Stimulated activated CD8-positive, alpha-beta memory T cell treated with anti-CD3 and anti-CD28 coated beads, Interleukin-15, amount 100 ng/mL, for 1 hour (primary cell): ENCODE results near the gene PTPRM.

Source experiments
- DNase-seq: peaks from one replicate; pipeline ENCODE4 v3.0.0-alpha.2; 2020; ENCODE audit warnings: low read depth

The PTPRM gene

DNA sequence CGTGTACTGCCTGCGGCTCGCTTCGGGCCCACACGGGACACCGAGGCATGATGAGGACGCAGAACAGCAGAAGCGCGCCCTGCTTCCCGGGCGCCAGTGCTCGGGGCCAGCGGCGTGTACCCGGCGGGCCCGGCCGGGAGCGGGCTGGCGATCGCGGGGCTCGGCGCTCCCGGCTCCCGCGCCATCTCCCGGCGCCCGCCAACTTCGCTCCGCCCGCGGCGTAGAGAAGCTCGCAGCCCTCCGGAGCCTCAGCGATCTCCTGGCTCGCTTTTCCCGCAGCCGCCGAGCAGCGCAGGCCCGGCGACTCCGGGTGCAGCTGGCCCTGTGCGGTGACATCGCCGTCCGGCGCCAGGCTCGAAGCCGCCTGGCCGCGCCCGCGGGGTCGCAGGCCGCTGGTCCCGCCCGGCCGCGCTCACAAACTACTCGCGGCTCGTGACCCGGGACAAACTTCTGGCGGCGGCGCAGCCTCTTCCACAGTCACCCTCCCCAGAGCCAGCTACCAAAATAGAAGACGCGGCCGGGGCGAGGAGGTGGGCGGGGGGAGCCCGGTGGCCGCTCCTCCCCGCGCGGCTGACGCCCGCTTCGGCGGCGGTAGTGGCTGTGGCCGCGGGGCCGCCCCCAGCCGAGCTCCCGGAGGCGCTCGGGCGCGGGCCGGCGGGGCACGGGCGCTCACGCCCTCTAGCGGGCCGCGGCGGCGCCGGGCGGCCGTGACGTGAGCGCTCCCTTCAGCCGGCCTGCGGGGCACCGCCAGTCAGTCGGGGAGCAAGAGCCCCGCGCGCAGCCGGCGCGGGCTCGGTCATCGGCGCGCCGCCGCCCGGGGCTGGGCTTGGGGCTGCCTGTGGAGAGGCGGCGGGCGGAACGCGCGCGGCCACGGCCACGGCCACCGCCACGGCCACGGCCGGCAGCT lies at the start of gene PTPRM:
TSS of gene PTPRM (plus strand) at position 750 of the 907 bp plus-strand sequence. CDS start 503 bp downstream, outside the sequence.
- no peak for DNase-seq

DNA sequence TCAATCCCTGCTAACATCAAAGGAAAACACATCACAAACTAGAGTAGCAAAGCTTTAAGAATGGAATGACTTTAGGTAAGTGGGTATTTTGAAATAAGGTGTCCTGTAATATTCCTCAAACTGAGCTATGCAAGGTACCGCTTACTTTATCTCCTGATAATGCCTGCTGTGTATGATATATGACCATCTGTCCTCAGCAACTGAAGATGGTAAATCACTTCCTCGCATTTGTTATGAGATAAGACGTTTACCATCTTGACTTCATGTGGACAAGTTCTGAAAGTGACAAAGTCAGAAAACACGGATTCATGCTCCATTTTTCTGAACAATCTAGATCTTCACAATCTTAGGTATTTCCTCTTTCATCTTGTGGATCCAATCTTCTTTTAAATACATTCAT lies 49.3 kb upstream of the PTPRM start:
- DNase-seq, result no peak

- DNase-seq, result no peak
Measured at GRCh38 chr18:7520200-7520785, 46.8 kb upstream of the PTPRM start.

DNA sequence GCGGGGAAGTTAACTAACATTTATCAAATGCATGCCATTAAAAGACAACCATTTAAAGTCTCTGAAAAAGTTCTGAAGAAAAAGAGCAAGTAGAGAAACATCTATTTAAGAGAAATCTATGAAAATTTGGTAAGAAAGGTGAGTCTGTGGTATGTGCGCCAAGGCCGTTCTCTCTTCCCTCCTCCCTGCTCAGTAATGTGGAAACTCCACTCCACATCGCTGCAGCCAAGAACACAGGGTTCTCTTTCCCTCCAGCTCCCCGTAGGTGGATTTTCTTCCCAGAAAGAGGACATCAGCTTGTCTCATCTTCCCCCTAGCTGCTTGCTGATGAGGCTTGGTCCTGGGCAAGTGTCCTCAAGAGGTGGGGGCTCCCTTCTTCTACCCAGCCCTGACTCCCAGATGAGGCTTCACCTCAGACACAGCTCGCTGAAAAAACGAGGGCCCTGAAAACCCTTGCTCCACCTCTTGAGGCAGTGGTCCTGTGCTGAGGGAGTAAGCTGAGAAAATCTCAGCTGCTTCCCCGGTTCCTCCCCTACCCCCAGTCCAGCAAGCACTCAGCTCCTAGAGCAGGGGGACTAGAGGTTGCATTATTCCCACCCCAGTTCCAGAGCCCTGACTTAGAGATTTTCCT lies 45.8 kb upstream of the PTPRM start:
- no peak for DNase-seq

DNA sequence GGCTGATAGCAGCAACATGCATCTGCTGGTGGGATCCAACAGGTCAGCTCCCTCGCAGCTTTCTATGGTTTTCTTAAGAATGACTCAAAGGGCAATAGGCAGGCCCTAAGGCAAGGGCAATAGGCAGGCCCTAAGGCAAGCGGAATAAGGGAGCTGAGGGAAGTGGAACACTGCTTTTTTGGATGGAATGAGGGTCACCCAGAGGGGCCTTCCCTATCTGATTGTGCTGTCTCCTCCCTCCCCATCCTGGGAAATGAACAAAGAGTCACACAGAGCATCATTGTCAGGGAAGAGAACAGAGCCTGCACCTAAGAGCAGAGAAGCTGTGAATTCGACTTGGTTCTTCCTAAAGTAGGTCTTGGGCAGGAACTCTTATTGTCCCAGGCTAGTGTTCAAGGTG lies 43.3 kb upstream of the PTPRM start:
- DNase-seq, result no peak

DNA sequence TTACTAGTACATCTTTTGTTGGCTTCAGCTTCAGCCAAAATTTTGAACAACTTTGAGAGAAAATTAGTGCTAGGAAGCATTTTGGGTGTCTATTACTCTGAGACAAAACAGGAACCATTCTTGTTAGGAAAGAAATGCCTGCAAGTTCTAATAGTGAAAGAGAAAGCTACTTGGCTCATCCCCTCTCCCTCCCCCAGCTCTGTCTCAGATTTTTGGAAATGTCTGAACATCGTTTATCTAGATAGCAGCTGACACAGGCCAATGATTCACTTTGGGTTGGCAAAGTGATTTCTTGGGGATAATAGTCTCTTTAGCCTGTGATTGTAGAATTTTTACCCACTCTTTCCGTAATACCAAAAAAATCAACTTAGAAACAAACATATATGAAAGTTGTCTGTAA lies 42.3 kb upstream of the PTPRM start:
- no peak for DNase-seq

DNA sequence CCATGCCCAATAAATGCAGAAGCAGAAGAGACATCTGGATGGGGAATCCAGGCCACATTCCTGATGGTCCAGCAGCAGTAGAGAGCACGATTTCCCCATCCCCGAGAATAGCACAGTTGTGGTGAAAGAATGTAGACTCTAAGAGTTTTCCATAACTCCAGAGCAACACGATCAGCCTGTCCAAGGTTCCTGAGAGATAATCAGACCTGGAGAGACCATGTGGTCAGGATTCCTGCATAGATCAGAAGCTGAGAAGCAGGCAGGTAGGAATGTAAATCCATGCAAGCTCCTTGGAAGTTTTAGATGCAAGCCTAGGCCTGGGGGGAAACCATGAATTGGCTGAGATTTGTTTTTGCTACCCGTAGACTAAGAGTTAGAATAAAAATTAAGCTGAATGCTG lies 34.2 kb upstream of the PTPRM start:
- DNase-seq, result no peak

DNA sequence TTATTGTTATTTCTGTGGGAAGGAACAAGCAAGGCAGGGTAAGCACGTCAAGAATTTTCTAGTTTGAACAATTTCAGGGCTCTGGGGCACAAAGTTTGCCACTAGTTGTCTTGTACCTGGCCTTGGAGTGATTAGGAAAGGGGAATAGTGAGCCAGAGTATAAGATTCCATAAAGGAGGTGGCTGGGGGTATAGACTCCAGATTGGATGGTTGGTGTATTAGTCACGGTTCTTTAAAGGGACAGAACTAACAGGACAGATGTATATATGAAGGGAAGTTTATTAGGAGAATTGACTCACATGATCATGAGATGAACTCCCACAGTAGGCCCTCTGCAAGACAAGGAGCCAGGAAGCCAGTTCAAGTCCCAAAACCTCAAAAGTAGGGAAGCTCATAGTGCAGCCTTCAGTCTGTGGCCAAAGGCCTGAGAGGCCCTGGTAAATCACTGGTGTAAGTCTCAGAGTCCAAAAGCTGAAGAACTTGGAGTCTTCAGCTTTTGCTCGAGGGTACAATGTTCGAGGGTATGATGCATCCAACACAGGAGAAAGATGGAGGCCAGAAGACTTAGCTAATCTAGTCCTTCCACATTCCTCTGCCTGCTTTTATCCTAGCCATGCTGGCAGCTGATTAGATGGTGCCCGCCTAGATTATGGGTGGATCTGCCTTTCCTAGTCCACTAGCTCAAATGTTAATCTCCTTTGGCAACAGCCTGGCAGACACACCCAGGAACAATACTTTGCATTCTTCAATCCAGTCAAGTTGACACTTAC lies 31.5 kb upstream of the PTPRM start:
- no peak for DNase-seq

GRCh38 chr18:7537145-7537544 lies 30.0 kb upstream of the PTPRM start:
- DNase-seq, result no peak

DNA sequence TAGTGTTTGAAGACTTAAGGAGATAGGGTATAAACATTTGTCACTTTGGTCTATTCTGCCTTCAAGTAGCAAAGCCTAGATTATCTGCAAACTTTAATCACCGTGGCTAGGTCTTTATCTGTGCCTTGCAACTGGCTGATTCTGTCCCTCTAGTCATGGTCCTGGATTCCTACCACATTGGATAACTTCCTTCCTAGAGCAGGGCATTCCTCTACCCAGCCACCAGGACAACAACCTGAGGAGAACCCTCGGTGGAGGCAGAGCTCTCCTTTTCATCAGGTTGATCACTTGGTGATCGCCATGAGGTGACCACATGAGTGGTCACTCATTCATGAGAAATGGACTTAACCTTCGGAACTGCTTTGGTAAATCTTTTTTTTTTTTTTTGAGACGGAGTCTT lies 25.3 kb upstream of the PTPRM start:
- no peak for DNase-seq

GRCh38 chr18:7544686-7545085 lies 22.4 kb upstream of the PTPRM start:
- no peak for DNase-seq

DNA sequence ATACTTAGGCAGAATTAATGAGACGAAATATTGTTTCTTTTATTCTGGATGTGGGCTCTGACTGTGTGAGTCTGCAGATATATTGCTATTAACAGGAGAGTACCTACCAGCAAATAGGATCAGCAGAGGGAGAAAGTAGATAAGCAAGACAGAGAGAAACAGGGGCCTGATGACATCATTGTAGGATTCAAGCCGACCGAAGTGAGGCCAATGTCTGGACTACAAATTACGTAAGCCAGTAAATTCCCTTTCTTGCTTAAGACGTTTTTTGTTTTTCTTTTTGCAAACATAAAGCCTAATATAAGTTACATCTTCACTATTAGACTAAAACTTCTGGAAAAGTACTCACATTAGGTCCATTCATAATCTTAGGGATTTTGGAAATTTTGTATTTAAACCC lies 21.4 kb upstream of the PTPRM start:
- DNase-seq, result no peak

GRCh38 chr18:7548221-7548620 lies 18.9 kb upstream of the PTPRM start:
- DNase-seq, result no peak

DNA sequence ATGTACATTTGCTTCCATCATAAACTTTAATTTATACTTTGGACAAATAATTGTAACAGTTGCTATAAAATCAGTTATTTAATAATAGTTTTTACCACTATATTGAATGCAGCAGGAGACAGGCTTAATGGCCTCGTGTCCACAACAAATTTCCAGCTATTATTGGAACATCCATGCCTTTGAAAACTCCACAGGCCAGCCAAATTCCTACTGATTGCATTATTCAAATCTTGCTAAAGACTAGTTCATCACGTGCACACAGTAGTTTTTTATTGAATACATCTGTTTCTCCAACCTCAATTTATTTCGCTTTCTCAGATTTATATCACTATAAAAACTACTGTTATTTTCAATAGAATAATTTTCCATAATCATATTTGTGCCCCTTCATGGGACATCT lies 18.4 kb upstream of the PTPRM start:
- DNase-seq, result no peak

- no peak for DNase-seq
Measured at GRCh38 chr18:7557973-7558372, 9.1 kb upstream of the PTPRM start.

DNA sequence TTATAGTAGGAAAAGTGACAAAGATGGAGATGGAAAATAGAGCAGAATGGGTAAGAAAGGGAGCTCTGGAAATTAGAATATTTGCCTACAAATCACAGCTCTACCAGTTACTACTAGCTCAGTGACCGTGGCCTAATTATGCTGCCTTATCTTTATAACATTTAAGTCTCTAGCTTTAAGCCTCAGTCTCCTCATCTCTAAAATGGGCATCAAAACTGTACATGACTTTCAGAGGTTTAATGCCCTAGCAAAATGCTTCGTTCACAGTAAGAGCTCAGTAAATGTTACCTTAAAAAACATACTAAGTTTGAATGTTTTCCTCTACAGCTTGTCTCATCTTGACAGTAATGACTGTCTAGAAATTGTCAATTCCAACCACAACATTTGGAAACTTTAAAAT lies 8.3 kb upstream of the PTPRM start:
- no peak for DNase-seq

GRCh38 chr18:7559709-7560319 lies 7.3 kb upstream of the PTPRM start:
- DNase-seq, result no peak

DNA sequence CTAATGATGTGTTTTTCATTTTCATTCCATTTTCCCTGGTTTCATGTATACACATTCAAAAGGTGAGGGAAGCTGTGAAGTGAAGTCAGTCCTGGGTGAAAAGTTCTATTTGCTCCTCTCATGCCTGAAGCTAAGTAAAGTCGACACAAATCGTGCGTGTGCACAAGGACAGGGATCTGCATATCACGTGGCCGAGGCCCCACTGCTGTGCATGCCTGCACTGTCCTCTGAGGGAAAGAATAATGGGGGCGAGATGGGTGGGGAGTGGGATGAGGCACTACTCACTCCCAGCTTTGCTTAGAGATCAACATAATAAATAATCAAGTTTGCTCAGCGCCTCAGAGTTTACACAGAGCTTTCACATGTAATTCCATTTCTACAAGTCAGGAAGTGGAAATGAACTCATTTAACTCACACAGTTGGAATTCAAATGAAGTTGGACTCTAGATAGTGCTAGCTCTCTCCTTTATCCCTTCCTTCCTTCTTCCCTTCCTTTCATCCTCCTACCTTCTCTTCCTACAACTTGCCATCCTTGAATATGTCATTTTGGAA lies 5.1 kb upstream of the PTPRM start:
- no peak for DNase-seq

DNA sequence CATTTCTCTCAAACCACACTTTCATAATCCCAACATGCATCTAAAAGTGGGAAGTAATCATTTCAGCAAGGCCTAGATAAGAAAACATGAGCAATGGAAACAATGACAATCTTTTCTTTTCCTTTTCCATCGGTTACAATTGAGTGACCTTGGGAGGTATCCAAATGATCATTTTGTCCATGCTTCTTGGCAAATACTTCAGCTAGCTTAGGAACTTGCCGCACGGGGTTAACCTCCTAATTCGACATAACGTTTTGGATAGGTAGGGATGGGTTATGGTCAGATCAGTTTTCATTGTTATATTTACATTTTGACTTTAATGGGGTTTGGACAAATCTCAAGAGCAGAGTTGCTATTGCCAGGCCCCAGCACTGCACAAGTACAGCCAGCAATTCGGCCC lies 4.6 kb upstream of the PTPRM start:
- no peak for DNase-seq

DNA sequence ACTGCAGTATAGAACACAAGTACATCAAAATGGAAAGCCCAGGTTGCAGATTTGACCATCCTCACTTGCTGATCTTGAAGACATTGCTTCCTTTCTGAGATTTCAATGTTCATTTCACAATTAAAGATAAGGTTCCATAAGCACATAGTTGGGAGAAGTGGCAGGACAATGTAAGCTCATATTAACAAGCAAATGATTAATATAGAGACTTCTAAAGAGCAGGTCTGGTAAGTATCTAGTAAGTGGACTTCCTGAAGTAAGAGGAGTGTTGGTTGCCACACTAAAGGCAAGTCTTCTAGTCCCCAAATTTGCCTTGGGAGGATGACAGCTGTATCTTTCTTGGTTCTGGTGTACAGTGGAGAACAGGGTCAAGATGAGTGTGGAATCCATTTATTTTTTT lies 1.4 kb upstream of the PTPRM start:
- DNase-seq, result no peak

DNA sequence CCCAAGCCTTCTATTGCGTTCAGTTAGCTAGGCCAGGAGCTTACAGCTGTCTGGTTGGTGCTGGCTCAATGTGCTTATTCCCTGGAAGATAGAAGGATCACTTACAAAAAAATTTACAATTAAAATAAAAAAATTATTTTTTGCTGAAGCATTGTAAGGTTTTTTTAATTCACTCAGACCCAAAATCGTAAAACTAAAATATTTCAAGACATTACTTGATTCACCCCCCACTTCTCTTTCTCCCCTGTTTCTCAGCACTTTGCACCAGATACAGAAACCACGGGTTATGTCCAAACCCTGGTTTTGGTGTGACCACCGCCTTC lies 911 bp upstream of the PTPRM start:
- no peak for DNase-seq
